ENCODE data around the gene WIPF3. TPM values are rescaled to one million over a fixed set of nuclear protein-coding genes. Genes with fewer than 3 reads are reported as not detected.

WIPF3 gene
- total RNA-seq, 2 donors from 2014 or later, result 3.0 to 85.9 TPM

DNA sequence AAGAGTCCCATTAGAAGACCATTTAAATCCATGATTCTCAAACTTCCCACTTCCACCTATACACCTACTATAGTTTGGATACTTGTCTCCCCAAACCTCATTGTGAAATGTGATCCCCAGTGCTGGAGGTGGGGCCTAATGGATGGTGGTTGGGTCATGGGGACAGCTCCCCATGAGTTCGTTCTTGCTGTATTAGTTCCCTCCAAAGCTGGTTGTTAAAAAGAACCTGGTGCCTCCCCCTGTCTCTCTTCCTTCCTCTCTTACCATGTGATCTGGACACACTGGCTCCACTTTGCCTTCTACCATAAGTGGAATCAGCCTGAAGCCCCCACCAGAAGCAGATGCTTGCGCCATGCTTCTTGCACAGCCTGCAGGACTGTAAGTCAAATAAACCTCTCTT is 53.9 kb downstream of the WIPF3 start:
- Histone ChIP-seq H3K27me3 (replicated peaks; ENCODE audit: insufficient read depth) (no peaks in the 10 kb centered on the region), H3K36me3 (no peaks in the 10 kb centered on the region), H3K4me3 (no peak overlapping the region), H3K4me1 (replicated peaks) (no peaks in the 10 kb centered on the region), H3K27ac (no peak overlapping the region), H3K9me3 (no peaks in the 10 kb centered on the region)
- TF ChIP-seq POLR2A (IDR thresholded peaks at IDR 0.05), result no peak
- TF ChIP-seq, protein P1, sequence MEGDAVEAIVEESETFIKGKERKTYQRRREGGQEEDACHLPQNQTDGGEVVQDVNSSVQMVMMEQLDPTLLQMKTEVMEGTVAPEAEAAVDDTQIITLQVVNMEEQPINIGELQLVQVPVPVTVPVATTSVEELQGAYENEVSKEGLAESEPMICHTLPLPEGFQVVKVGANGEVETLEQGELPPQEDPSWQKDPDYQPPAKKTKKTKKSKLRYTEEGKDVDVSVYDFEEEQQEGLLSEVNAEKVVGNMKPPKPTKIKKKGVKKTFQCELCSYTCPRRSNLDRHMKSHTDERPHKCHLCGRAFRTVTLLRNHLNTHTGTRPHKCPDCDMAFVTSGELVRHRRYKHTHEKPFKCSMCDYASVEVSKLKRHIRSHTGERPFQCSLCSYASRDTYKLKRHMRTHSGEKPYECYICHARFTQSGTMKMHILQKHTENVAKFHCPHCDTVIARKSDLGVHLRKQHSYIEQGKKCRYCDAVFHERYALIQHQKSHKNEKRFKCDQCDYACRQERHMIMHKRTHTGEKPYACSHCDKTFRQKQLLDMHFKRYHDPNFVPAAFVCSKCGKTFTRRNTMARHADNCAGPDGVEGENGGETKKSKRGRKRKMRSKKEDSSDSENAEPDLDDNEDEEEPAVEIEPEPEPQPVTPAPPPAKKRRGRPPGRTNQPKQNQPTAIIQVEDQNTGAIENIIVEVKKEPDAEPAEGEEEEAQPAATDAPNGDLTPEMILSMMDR (IDR thresholded peaks at IDR 0.05), result no peak
- no peak for TF ChIP-seq POLR2AphosphoS5 (IDR thresholded peaks at IDR 0.05)
- WGBS, result 92% methylated on average over 2 of the region's 2 CpGs
- intact Hi-C loops (cut with DNase I), result no loop called here
- DNase-seq (ENCODE audit: low spot score), result no peak

DNA sequence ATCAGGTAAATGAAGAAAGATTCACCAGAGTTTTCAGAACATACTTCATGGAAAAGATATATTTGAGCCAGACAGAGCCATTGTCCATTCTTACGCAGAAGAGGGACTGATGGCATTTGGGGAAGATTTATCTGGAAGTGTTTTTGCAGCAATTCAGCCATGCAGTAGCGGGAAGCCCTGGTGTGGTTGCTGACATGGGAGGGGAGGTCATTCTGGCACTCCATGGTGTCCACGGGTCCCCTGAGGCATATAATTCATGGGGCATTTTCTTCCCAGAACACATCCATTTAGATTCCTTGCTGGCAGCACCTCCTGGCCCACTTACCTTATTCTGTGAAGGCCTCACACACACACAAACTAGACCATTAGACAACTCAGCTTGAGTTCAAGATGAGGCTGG is 55.6 kb downstream of the WIPF3 start:
- no peak for DNase-seq (ENCODE audit: low spot score)
- 81% methylated on average over 3 of the region's 3 CpGs for WGBS
- Histone ChIP-seq H3K9me3 (no peaks in the 10 kb centered on the region), H3K27me3 (replicated peaks; ENCODE audit: insufficient read depth) (no peaks in the 10 kb centered on the region), H3K4me3 (no peak overlapping the region), H3K27ac (no peak overlapping the region), H3K36me3 (no peaks in the 10 kb centered on the region), H3K4me1 (replicated peaks) (no peaks in the 10 kb centered on the region)
- TF ChIP-seq, protein P1 (IDR thresholded peaks at IDR 0.05), result no peak
- TF ChIP-seq POLR2A (IDR thresholded peaks at IDR 0.05), result no peak
- TF ChIP-seq POLR2AphosphoS5 (IDR thresholded peaks at IDR 0.05), result no peak
- intact Hi-C loops (cut with DNase I), result no loop called here

DNA sequence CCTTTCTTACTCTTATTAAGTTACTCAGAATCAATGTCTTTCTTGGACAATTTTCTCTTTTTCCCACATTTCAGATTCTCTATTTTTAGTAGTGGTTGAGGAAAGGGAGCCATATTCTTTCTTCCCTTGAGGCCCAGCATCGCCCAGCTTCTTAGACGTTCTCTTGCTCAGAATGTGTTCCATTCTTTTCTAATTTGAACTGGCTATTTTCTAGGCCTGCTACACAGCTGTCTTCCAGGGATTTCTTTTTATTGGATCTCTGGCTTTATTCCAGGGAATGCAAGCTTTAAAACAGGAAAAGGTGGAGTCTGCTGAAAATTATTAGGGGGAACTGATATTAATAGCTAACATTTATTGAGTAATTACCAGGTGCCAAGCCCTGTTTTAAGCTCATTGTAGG is 58.3 kb downstream of the WIPF3 start:
- 51% methylated on average over 2 of the region's 2 CpGs for WGBS

DNA sequence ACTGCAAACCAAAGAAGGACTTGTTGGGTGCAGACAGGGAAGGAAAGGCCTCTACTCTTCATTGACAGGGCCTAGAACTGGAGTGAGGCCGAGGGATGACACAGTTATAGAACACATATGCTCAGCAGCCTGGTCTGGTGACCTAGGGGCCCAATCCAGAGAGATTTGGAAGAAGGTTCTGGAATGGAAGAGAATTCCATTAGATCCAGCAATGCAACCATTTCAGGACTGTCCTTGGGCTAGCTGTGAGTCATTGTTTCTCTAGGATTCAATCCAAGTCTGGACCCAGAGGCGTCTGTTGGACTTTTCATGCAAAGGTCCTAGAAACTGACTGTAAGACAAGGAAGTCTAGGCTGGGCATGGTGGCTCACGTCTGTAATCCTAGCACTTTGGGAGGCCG is 59.2 kb downstream of the WIPF3 start:
- no peak for TF ChIP-seq POLR2A (IDR thresholded peaks at IDR 0.05)
- WGBS, result 72% methylated on average over 4 of the region's 4 CpGs
- H3K27ac ChIP-seq, result no peak overlapping the region
- H3K9me3 ChIP-seq, result no peaks in the 10 kb centered on the region
- H3K4me3 ChIP-seq, result no peak overlapping the region
- DNase-seq (ENCODE audit: low spot score), result no peak
- H3K4me1 ChIP-seq (replicated peaks), result no peaks in the 10 kb centered on the region
- no peaks in the 10 kb centered on the region for H3K27me3 ChIP-seq (replicated peaks; ENCODE audit: insufficient read depth)
- no peaks in the 10 kb centered on the region for H3K36me3 ChIP-seq
- intact Hi-C loops (cut with DNase I), result no loop called here

More for the DNA sequence above, 58.3 kb downstream of the WIPF3 start:
- H3K27me3 ChIP-seq (replicated peaks; ENCODE audit: insufficient read depth), result no peaks in the 10 kb centered on the region
- no peaks in the 10 kb centered on the region for H3K4me1 ChIP-seq (replicated peaks)
- no peak overlapping the region for H3K27ac ChIP-seq
- H3K36me3 ChIP-seq, result no peaks in the 10 kb centered on the region
- TF ChIP-seq POLR2A (IDR thresholded peaks at IDR 0.05), result no peak
- TF ChIP-seq, protein P1 (IDR thresholded peaks at IDR 0.05), result no peak
- no peak for TF ChIP-seq POLR2AphosphoS5 (IDR thresholded peaks at IDR 0.05)
- H3K9me3 ChIP-seq, result no peaks in the 10 kb centered on the region
- intact Hi-C loops (cut with DNase I), result no loop called here
- DNase-seq (ENCODE audit: low spot score), result no peak
- no peak overlapping the region for H3K4me3 ChIP-seq

DNA sequence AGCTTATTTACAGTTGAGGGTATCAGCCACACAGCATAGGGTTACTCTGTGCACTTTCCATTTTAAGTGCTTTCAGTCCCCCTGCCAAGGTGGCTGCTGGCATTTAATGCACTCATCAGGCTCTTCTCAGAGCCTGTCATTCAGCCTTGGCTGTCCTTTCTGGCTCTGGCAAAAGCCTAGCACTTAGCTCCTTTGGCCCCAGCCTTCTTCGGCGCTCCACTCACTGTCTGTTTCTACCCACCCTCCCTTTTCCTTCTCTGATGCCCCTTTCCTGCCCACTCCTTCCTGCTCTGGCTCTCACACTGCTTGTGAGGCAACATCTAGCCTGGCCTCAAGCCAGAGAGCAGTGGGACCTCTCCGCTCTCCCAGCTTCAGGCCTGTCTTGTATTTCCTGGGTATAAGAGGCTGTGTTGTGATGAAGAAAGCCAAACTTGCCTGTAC is 60.2 kb downstream of the WIPF3 start:
- no peak for DNase-seq (ENCODE audit: low spot score)
- no peaks in the 10 kb centered on the region for H3K36me3 ChIP-seq
- intact Hi-C loops (cut with DNase I), result no loop called here
- no peak overlapping the region for H3K27ac ChIP-seq
- WGBS, result 51% methylated on average over 3 of the region's 3 CpGs
- H3K4me3 ChIP-seq, result no peak overlapping the region
- no peaks in the 10 kb centered on the region for H3K4me1 ChIP-seq (replicated peaks)
- TF ChIP-seq, protein P1 (IDR thresholded peaks at IDR 0.05), result no peak
- TF ChIP-seq POLR2AphosphoS5 (IDR thresholded peaks at IDR 0.05), result no peak
- no peak for TF ChIP-seq POLR2A (IDR thresholded peaks at IDR 0.05)
- H3K9me3 ChIP-seq, result no peaks in the 10 kb centered on the region
- no peaks in the 10 kb centered on the region for H3K27me3 ChIP-seq (replicated peaks; ENCODE audit: insufficient read depth)
